ENCODE data around the gene LRG1.

The LRG1 gene

DNA sequence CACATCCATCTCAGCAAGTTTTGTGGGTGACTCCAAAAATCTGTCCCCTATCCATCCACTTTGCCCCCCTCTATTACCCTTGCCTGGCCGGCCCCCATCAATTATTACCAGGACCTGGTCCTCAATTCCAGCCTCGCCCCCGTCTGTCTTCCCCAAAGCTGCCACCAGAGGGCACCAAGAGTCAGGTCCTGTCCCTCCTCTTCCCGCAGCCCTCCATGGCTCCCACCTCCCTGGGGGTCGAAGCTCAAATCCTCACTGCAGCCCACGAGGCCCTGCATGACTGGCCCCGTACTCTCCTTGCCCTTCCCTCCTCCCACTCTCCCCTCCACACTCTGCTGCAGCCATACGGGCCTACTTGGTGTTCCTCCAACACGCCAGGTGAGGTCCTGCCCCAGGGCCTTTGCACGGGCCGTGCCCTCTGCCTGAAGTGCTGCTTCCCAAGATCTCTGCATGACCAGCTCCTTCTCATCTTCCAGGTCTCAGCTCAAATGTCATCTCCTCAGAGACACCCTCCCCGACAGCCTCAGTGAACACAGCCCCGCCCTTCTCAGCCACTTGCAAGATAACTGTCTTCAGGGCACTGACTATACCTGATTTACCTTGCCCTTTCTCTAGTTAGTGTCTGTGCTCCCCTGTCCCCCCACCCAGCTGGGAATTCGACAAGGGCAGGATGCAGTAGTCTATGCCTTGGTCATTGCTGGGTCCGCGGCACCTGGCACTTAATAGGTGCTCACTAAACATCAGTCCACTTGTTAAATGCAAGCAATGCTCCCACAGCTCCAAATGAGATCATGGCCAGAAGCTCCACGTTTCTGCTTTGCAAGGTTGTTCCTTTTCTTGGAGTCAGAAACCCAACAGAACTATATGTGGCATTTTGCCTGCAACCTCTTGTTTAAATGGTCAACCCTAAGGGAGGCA lies 36.4 kb upstream of the LRG1 start:
- H3K27me3 ChIP-seq (ENCODE audit: control insufficient read depth in 5 of 5, insufficient read depth in 4 of 5, low read length in 5 of 5), result peaks cover 14 to 49% (median 41%) of the 10 kb centered on the region in 5 donors
- H3K9me3 ChIP-seq (ENCODE audit: control insufficient read depth in 5 of 5, low read length in 5 of 5), result no peaks in the 10 kb centered on the region
- peak overlapping the region; percentile 82 for H3K27ac ChIP-seq (ENCODE audit: low read depth, low read length)
- no peaks in the 10 kb centered on the region for H3K36me3 ChIP-seq (ENCODE audit: control insufficient read depth in 5 of 5, insufficient read depth in 5 of 5, low read length in 5 of 5)
- no peak overlapping the region for H3K4me3 ChIP-seq (ENCODE audit: low read depth in 1 of 5, low read length in 5 of 5)
- peaks cover 0 to 39% (median 2%) of the 10 kb centered on the region in 5 donors for H3K4me1 ChIP-seq (ENCODE audit: control insufficient read depth in 5 of 5, insufficient read depth in 5 of 5, low read length in 5 of 5)
- peak overlapping the region in 1 of 5 donors; percentile 48 for H3K9ac ChIP-seq (ENCODE audit: low read length in 5 of 5)

DNA sequence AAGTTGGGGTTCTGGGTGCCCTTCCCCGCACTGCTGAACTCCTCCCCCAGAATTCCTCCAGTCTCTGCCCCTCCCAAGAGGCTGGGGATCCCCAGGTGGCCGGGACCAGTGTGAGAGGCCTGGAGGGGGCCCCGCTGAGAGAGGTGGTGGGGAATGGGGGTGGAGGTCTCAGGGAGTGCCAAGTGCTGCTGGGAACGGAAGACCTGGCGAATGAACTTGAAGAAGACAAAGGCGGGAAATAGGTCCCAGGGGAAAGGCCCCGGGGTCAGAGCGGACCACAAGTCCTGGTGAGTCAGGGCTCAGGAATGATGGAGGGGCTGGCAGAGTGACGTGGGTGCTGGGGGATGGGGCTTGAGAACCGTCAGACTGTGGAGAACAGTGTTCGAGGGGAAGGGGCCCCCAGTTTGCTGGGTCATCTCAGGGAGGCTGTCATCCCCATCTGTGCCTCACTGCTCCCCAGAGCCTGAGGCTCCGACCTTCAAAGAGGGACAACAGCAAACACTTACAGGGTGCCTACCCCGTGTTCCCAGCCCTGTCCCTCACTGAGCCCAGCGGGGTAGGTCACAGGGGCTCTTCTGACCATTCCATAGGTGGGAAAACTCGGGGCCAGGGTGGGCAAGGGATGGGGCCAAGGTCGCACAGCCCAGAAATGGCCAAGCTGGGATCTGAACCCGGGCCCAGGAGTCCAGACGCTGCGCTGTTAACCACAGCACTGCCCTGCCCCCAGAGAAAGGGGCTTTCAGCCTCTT lies 35.6 kb upstream of the LRG1 start:
- H3K9me3 ChIP-seq (ENCODE audit: control insufficient read depth in 5 of 5, low read length in 5 of 5), result no peaks in the 10 kb centered on the region
- no peaks in the 10 kb centered on the region for H3K36me3 ChIP-seq (ENCODE audit: control insufficient read depth in 5 of 5, insufficient read depth in 5 of 5, low read length in 5 of 5)
- peak overlapping the region in 1 of 5 donors; percentile 10 for H3K4me3 ChIP-seq (ENCODE audit: low read depth in 1 of 5, low read length in 5 of 5)
- H3K4me1 ChIP-seq (ENCODE audit: control insufficient read depth in 5 of 5, insufficient read depth in 5 of 5, low read length in 5 of 5), result peaks cover 0 to 39% (median 0%) of the 10 kb centered on the region in 5 donors
- peak overlapping the region; percentile 82 for H3K27ac ChIP-seq (ENCODE audit: low read depth, low read length)
- peaks cover 18 to 49% (median 42%) of the 10 kb centered on the region in 5 donors for H3K27me3 ChIP-seq (ENCODE audit: control insufficient read depth in 5 of 5, insufficient read depth in 4 of 5, low read length in 5 of 5)
- H3K9ac ChIP-seq (ENCODE audit: low read length in 5 of 5), result peak overlapping the region in 3 of 5 donors; percentile 40 to 52 (median 48)

DNA sequence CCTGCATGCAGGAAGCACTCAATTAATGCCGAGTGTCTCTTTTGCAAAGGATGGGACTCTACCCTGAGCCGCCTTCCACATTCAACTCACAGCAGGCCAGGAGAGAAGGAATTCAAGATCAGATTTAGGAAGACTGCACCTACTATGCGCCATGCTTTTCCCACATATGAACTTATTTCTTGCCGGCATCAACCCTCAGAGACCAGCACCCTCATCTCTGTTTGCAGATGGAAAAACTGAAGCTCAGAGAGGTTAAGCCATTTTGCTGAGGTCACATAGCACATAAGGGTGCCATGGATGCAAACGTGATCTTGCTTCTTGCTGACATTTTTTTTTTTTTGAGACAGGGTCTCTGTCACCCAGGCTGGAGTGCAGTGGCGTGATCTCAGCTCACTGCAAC lies 33.8 kb upstream of the LRG1 start:
- H3K27me3 ChIP-seq (ENCODE audit: control insufficient read depth in 5 of 5, insufficient read depth in 4 of 5, low read length in 5 of 5), result peaks cover 9 to 33% (median 25%) of the 10 kb centered on the region in 5 donors

DNA sequence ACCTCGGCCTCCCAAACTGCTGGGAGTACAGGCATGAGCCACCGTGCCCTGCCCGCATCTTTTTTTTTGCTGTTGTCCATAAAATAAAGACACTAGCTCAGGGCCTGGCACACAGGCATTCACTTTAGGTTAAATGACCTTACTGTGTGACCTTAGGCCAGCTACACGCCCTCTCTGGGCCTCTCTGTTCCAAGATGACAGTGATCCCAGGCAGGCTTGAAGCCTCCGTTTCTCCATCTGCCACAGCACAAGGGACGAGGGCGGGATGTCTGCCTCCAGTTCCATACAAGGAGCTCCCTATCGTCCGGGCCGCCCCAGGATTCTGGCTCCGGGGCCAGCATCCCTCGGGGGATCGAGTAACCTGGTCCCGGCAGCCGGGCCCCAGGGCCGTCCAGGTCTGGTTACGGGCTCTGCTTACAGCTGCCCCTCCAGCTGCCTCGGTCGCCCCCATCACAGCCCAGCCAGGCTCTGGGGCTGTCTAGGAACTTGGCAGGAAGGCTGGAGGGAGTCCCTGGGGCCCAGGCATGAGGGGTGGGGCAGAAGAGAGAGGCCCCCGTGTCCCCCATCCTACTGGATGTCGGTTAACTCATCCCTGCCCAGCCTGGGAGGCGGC lies 31.6 kb upstream of the LRG1 start:
- no peak overlapping the region for H3K9ac ChIP-seq (ENCODE audit: low read length in 5 of 5)
- H3K36me3 ChIP-seq (ENCODE audit: control insufficient read depth in 5 of 5, insufficient read depth in 5 of 5, low read length in 5 of 5), result no peaks in the 10 kb centered on the region
- no peak overlapping the region for H3K27ac ChIP-seq (ENCODE audit: low read depth, low read length)
- H3K9me3 ChIP-seq (ENCODE audit: control insufficient read depth in 5 of 5, low read length in 5 of 5), result no peaks in the 10 kb centered on the region
- peaks cover 12 to 24% (median 17%) of the 10 kb centered on the region in 5 donors for H3K27me3 ChIP-seq (ENCODE audit: control insufficient read depth in 5 of 5, insufficient read depth in 4 of 5, low read length in 5 of 5)
- H3K4me1 ChIP-seq (ENCODE audit: control insufficient read depth in 5 of 5, insufficient read depth in 5 of 5, low read length in 5 of 5), result peaks cover 0 to 39% (median 0%) of the 10 kb centered on the region in 5 donors
- no peak overlapping the region for H3K4me3 ChIP-seq (ENCODE audit: low read depth in 1 of 5, low read length in 5 of 5)

More for the DNA sequence above, 33.8 kb upstream of the LRG1 start:
- no peak overlapping the region for H3K27ac ChIP-seq (ENCODE audit: low read depth, low read length)
- no peak overlapping the region for H3K9ac ChIP-seq (ENCODE audit: low read length in 5 of 5)
- H3K4me1 ChIP-seq (ENCODE audit: control insufficient read depth in 5 of 5, insufficient read depth in 5 of 5, low read length in 5 of 5), result peaks cover 0 to 30% (median 0%) of the 10 kb centered on the region in 5 donors
- no peak overlapping the region for H3K4me3 ChIP-seq (ENCODE audit: low read depth in 1 of 5, low read length in 5 of 5)
- no peaks in the 10 kb centered on the region for H3K36me3 ChIP-seq (ENCODE audit: control insufficient read depth in 5 of 5, insufficient read depth in 5 of 5, low read length in 5 of 5)
- H3K9me3 ChIP-seq (ENCODE audit: control insufficient read depth in 5 of 5, low read length in 5 of 5), result no peaks in the 10 kb centered on the region

DNA sequence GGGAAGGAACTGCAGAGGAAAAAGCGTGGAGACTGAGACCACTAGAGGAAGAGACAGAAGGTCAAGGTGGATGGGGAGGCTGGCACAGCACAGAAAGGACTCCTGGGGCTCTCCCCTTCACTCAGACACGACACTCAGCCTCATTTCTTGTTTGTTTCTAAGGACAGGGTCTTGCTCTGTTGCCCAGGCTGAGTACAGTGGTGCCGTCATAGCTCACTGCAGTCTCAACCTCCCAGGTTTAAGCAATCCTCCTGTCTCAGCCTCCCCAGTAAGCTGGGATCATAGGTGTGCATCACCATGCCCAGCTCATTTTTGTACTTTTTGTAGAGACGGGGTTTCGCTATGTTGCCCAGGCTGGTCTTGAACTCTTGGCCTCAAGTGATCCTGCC lies 31.1 kb upstream of the LRG1 start:
- Histone ChIP-seq H3K27ac (ENCODE audit: low read depth, low read length) (no peak overlapping the region), H3K4me1 (ENCODE audit: control insufficient read depth in 5 of 5, insufficient read depth in 5 of 5, low read length in 5 of 5) (peaks cover 0 to 34% (median 0%) of the 10 kb centered on the region in 5 donors)

DNA sequence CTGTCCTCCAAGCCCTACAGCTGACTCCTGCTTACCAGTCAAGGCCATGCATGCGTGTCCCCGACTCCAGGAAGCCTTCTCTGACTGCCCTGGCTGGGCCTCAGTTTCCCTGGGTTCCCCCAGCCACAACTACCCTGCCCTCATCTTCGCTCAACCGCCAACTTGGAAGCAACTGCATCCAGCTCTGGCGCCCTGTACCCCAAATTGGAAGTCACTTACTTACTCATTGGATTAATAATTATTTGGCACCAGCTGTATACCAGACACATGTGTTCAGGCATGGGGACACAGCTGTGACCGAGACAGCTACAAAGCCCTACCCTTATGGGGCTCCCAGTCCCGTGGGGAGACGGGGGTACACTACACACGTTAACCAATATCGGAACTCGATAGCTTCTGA lies 30.6 kb upstream of the LRG1 start:
- Histone ChIP-seq H3K9ac (ENCODE audit: low read length in 5 of 5) (no peak overlapping the region), H3K4me1 (ENCODE audit: control insufficient read depth in 5 of 5, insufficient read depth in 5 of 5, low read length in 5 of 5) (peaks cover 0 to 29% (median 0%) of the 10 kb centered on the region in 5 donors), H3K27me3 (ENCODE audit: control insufficient read depth in 5 of 5, insufficient read depth in 4 of 5, low read length in 5 of 5) (peaks cover 8 to 18% (median 17%) of the 10 kb centered on the region in 5 donors), H3K4me3 (ENCODE audit: low read depth in 1 of 5, low read length in 5 of 5) (no peak overlapping the region), H3K9me3 (ENCODE audit: control insufficient read depth in 5 of 5, low read length in 5 of 5) (no peaks in the 10 kb centered on the region), H3K36me3 (ENCODE audit: control insufficient read depth in 5 of 5, insufficient read depth in 5 of 5, low read length in 5 of 5) (no peaks in the 10 kb centered on the region), H3K27ac (ENCODE audit: low read depth, low read length) (no peak overlapping the region)

More for the DNA sequence above, 31.1 kb upstream of the LRG1 start:
- H3K36me3 ChIP-seq (ENCODE audit: control insufficient read depth in 5 of 5, insufficient read depth in 5 of 5, low read length in 5 of 5), result no peaks in the 10 kb centered on the region
- H3K9me3 ChIP-seq (ENCODE audit: control insufficient read depth in 5 of 5, low read length in 5 of 5), result no peaks in the 10 kb centered on the region
- H3K9ac ChIP-seq (ENCODE audit: low read length in 5 of 5), result no peak overlapping the region
- H3K4me3 ChIP-seq (ENCODE audit: low read depth in 1 of 5, low read length in 5 of 5), result no peak overlapping the region
- peaks cover 12 to 23% (median 20%) of the 10 kb centered on the region in 5 donors for H3K27me3 ChIP-seq (ENCODE audit: control insufficient read depth in 5 of 5, insufficient read depth in 4 of 5, low read length in 5 of 5)

DNA sequence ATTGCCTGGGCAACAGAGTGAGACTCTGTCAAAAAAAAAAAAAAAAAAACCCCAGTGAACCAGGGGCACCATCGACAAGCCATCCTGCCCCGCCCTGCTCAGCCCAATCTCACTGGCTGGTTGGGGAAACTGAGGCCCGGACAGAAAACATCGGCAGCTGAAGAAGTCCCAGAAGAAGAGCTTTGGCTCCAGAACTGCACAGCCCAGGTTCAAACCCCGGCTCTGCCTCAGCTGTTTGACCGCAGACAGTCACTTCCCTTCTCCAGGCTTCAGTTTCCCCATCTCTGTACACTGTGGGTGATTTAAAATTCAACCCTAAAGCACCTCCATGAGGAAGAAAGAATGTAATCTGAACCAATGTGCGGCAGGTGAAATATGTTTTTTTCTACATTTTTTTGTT lies 29.1 kb upstream of the LRG1 start:
- H3K9me3 ChIP-seq (ENCODE audit: control insufficient read depth in 5 of 5, low read length in 5 of 5), result no peaks in the 10 kb centered on the region
- H3K4me3 ChIP-seq (ENCODE audit: low read depth in 1 of 5, low read length in 5 of 5), result no peak overlapping the region
- no peak overlapping the region for H3K27ac ChIP-seq (ENCODE audit: low read depth, low read length)
- H3K27me3 ChIP-seq (ENCODE audit: control insufficient read depth in 5 of 5, insufficient read depth in 4 of 5, low read length in 5 of 5), result peaks cover 4 to 17% (median 11%) of the 10 kb centered on the region in 5 donors
- peaks cover 0 to 17% (median 0%) of the 10 kb centered on the region in 5 donors for H3K4me1 ChIP-seq (ENCODE audit: control insufficient read depth in 5 of 5, insufficient read depth in 5 of 5, low read length in 5 of 5)
- no peak overlapping the region for H3K9ac ChIP-seq (ENCODE audit: low read length in 5 of 5)
- no peaks in the 10 kb centered on the region for H3K36me3 ChIP-seq (ENCODE audit: control insufficient read depth in 5 of 5, insufficient read depth in 5 of 5, low read length in 5 of 5)

DNA sequence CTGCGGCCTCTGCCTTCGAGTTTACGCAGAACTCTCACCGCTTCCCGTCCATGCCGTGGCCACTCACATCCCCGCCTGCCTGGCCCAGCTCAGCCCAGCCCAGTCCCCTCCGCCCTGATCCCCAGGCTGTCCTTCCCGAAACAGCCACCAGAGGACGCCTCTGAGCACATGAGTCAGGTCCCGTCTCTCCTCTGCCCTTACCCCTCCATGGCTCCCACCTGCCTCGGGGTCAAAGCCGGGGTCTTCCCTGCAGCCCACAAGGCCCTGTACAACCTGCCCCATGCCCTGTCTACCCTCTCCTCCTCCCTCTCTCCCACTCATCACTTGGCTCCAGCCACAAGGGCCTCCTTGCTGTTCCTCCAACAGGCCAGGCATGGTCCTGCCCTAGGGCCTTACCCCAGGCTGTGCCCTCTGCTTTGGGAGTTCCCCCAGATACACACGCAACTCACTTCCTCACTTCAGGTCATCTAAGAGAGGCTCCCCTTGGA lies 27.8 kb upstream of the LRG1 start:
- Histone ChIP-seq H3K27me3 (ENCODE audit: control insufficient read depth in 5 of 5, insufficient read depth in 4 of 5, low read length in 5 of 5) (peaks cover 0 to 17% (median 9%) of the 10 kb centered on the region in 5 donors), H3K36me3 (ENCODE audit: control insufficient read depth in 5 of 5, insufficient read depth in 5 of 5, low read length in 5 of 5) (no peaks in the 10 kb centered on the region), H3K9ac (ENCODE audit: low read length in 5 of 5) (peak overlapping the region in 1 of 5 donors; percentile 23), H3K4me3 (ENCODE audit: low read depth in 1 of 5, low read length in 5 of 5) (no peak overlapping the region), H3K4me1 (ENCODE audit: control insufficient read depth in 5 of 5, insufficient read depth in 5 of 5, low read length in 5 of 5) (peaks cover 0 to 12% (median 0%) of the 10 kb centered on the region in 5 donors), H3K9me3 (ENCODE audit: control insufficient read depth in 5 of 5, low read length in 5 of 5) (no peaks in the 10 kb centered on the region), H3K27ac (ENCODE audit: low read depth, low read length) (no peak overlapping the region)

DNA sequence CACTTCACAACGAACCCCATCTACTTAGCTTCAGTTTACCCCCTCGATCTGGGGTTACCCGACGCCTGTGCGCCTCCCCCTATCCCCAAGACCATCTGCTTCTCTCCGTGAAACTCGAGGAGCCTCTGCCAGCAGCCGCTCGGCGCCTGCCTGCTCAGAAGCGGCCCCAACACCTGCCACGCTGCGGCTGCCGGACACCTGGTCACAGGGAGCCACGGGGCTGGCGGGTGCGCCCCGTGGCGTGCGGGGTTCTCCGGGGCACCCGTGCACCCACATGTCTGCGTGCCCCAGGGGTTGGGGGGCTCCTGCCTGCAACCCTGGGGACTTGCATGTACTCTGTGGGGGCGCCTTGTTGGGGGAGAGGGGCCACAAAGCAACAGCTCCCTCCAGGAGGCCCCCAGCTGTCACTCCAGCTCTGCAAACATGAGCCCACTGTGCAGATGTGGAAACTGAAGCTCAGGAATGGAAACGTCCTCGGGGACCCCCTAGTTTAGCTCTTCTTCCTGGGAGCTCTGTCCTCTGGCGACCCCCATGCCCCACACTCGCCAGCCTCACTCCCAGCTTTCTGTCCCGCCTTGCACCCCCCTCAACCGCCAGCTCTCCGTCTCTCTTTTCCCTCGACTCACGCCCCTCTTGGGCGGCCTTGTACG lies 26.7 kb upstream of the LRG1 start:
- peaks cover 0 to 17% (median 6%) of the 10 kb centered on the region in 5 donors for H3K27me3 ChIP-seq (ENCODE audit: control insufficient read depth in 5 of 5, insufficient read depth in 4 of 5, low read length in 5 of 5)
- no peaks in the 10 kb centered on the region for H3K36me3 ChIP-seq (ENCODE audit: control insufficient read depth in 5 of 5, insufficient read depth in 5 of 5, low read length in 5 of 5)
- H3K4me3 ChIP-seq (ENCODE audit: low read depth in 1 of 5, low read length in 5 of 5), result no peak overlapping the region
- no peak overlapping the region for H3K9ac ChIP-seq (ENCODE audit: low read length in 5 of 5)
- H3K27ac ChIP-seq (ENCODE audit: low read depth, low read length), result no peak overlapping the region
- H3K4me1 ChIP-seq (ENCODE audit: control insufficient read depth in 5 of 5, insufficient read depth in 5 of 5, low read length in 5 of 5), result peaks cover 0 to 10% (median 0%) of the 10 kb centered on the region in 5 donors
- no peaks in the 10 kb centered on the region for H3K9me3 ChIP-seq (ENCODE audit: control insufficient read depth in 5 of 5, low read length in 5 of 5)

All from subcutaneous abdominal adipose tissue (tissue), 5 donors.